H1 (cell line): ENCODE measurements around the gene TNXB. TPM values are rescaled to one million over a fixed set of nuclear protein-coding genes. Genes with fewer than 3 reads are reported as not detected.
A peak's percentile ranks its signal among the peaks of the same experiment; 100 is the strongest.

Experiments
- CTCF ChIA-PET: fragments of 300-600 bp; sonication (Branson Sonifier 250); formaldehyde crosslinking; loops from one replicate; lab custom pipeline; 2021; ENCODE audit not compliant: partially characterized antibody; lab: Charles Lee
- POLR2A ChIA-PET: fragments of 300-600 bp; sonication (Branson Sonifier 250); formaldehyde crosslinking; loops from one replicate; lab custom pipeline; 2021; ENCODE audit warnings: inconsistent platforms; ENCODE audit not compliant: partially characterized antibody; lab: Charles Lee
- DNase-seq, 2 experiments: peaks; one replicate each; pipeline versions ENCODE4 v3.0.0 to v3.0.0-alpha.2; 2010 to 2022; ENCODE audit warnings: low spot score in 2 of 2, low read depth in 1 of 2, mixed read lengths in 1 of 2
- FAIRE-seq: peaks from 2 replicates; lab custom pipeline; 2011; peaks lifted over from hg19 to GRCh38; lab: Jason Lieb, UNC
- H2AFZ ChIP-seq: 2 replicates; pipeline ENCODE4 v1.8.1; 2012; ENCODE audit warnings: low read length, inconsistent platforms
- H2AK5ac ChIP-seq: 2 replicates; pipeline ENCODE4 v1.6.1; 2013; ENCODE audit warnings: low read depth, low read length
- H2BK120ac ChIP-seq: replicated peaks from 2 replicates; pipeline ENCODE3; 2013; ENCODE audit warnings: low read depth, low read length, inconsistent platforms
- H2BK12ac ChIP-seq: 2 replicates; pipeline ENCODE4 v1.6.1; 2013; ENCODE audit warnings: low read depth, low read length
- H2BK15ac ChIP-seq: 2 replicates; pipeline ENCODE4 v1.6.1; 2013; ENCODE audit warnings: low read length
- H2BK20ac ChIP-seq: 2 replicates; pipeline ENCODE4 v1.6.1; 2013; ENCODE audit warnings: low read length
- H2BK5ac ChIP-seq: 2 replicates; pipeline ENCODE4 v1.6.1; 2013; ENCODE audit warnings: low read depth, low read length
- H3K14ac ChIP-seq: 2 replicates; pipeline ENCODE4 v1.6.1; 2013; ENCODE audit warnings: inconsistent platforms; ENCODE audit not compliant: insufficient read length
- H3K18ac ChIP-seq: 2 replicates; pipeline ENCODE4 v1.6.1; 2013; ENCODE audit warnings: low read length; ENCODE audit errors: extremely low read depth
- H3K23ac ChIP-seq: 2 replicates; pipeline ENCODE4 v1.6.1; 2013; ENCODE audit warnings: inconsistent platforms; ENCODE audit not compliant: insufficient read length
- H3K23me2 ChIP-seq: 2 replicates; pipeline ENCODE4 v1.6.1; 2013; ENCODE audit warnings: low read depth, low read length
- H3K27ac ChIP-seq: 2 replicates; pipeline ENCODE4 v1.6.1; 2011; ENCODE audit warnings: low read depth, low read length, inconsistent platforms
- H3K27me3 ChIP-seq, 4 experiments: replicated peaks in 1 of 4; 1 replicate in 1 of 4; 2 replicates in 3 of 4; pipeline versions ENCODE4 v1.6.1 to v1.8.1; 2011 to 2013; ENCODE audit warnings: low read length in 3 of 4, mild to moderate bottlenecking in 3 of 4, inconsistent platforms in 2 of 4, mixed read lengths in 2 of 4, moderate library complexity in 1 of 4; ENCODE audit not compliant: control insufficient read depth in 3 of 4, insufficient read depth in 3 of 4; ENCODE audit errors: extremely low read depth in 1 of 4
- H3K36me3 ChIP-seq, 4 experiments: 2 replicates each; pipeline versions ENCODE4 v1.6.1 to v1.8.1; 2011 to 2013; ENCODE audit warnings: mild to moderate bottlenecking in 4 of 4, low read length in 3 of 4, moderate library complexity in 2 of 4, control low read depth in 1 of 4, inconsistent platforms in 1 of 4; ENCODE audit not compliant: insufficient read depth in 4 of 4, control insufficient read depth in 2 of 4
- H3K4ac ChIP-seq: replicated peaks from 2 replicates; pipeline ENCODE3; 2013; ENCODE audit warnings: low read length, low read depth, mixed read lengths, inconsistent platforms; ENCODE audit not compliant: insufficient read length
- H3K4me1 ChIP-seq, 4 experiments: replicated peaks in 1 of 4; 1 replicate in 1 of 4; 2 replicates in 3 of 4; pipeline versions ENCODE4 v1.6.1 to v1.8.1; 2011 to 2013; ENCODE audit warnings: low read length in 3 of 4, inconsistent platforms in 2 of 4, mixed read lengths in 1 of 4; ENCODE audit not compliant: insufficient read depth in 4 of 4, control insufficient read depth in 3 of 4
- H3K4me2 ChIP-seq, 2 experiments: 2 replicates each; pipeline versions ENCODE4 v1.6.1 to v1.8.1; 2011 to 2013; ENCODE audit warnings: low read depth in 2 of 2, low read length in 2 of 2, control low read depth in 1 of 2, inconsistent platforms in 1 of 2, mild to moderate bottlenecking in 1 of 2; ENCODE audit not compliant: insufficient read depth in 1 of 2
- H3K4me3 ChIP-seq, 4 experiments: fragments of 200-600, 300-600 bp in 1 of 4; sonication (generic), shearing (Covaris generic), sonication (Bioruptor Twin) in 1 of 4; 2 replicates each; pipeline versions ENCODE4 v1.5.1 to v1.8.1; 2011 to 2016; ENCODE audit warnings: low read length in 4 of 4, low read depth in 3 of 4, control low read depth in 2 of 4, inconsistent platforms in 2 of 4, mild to moderate bottlenecking in 2 of 4, mixed read lengths in 1 of 4, moderate library complexity in 1 of 4; ENCODE audit not compliant: insufficient read depth in 2 of 4; ENCODE audit errors: extremely low read depth in 1 of 4
- H3K56ac ChIP-seq: replicated peaks from 2 replicates; pipeline ENCODE3; 2013; ENCODE audit warnings: low read depth, mild to moderate bottlenecking, mixed read lengths, low read length, inconsistent platforms; ENCODE audit not compliant: insufficient read length
- H3K79me1 ChIP-seq: 2 replicates; pipeline ENCODE4 v1.6.1; 2013; ENCODE audit warnings: low read depth, low read length, control low read depth
- H3K79me2 ChIP-seq, 2 experiments: 2 replicates each; pipeline versions ENCODE4 v1.6.1 to v1.8.1; 2012 to 2013; ENCODE audit warnings: low read length in 2 of 2, mild to moderate bottlenecking in 2 of 2, inconsistent platforms in 1 of 2; ENCODE audit not compliant: insufficient read depth in 2 of 2, control insufficient read depth in 1 of 2
- H3K9ac ChIP-seq, 4 experiments: replicated peaks in 1 of 4; 1 replicate in 1 of 4; 2 replicates in 3 of 4; pipeline versions ENCODE4 v1.6.1 to v1.8.1; 2011 to 2013; ENCODE audit warnings: low read depth in 3 of 4, low read length in 3 of 4, control low read depth in 2 of 4, mild to moderate bottlenecking in 2 of 4, moderate library complexity in 2 of 4, inconsistent platforms in 1 of 4; ENCODE audit errors: extremely low read depth in 1 of 4
- H3K9me3 ChIP-seq, 2 experiments: 2 replicates each; pipeline versions ENCODE4 v1.6.1 to v1.8.1; 2012 to 2013; ENCODE audit warnings: mild to moderate bottlenecking in 2 of 2, moderate library complexity in 2 of 2, control low read depth in 1 of 2, inconsistent platforms in 1 of 2, low read depth in 1 of 2, low read length in 1 of 2, mixed read lengths in 1 of 2; ENCODE audit not compliant: insufficient read depth in 2 of 2
- H4K20me1 ChIP-seq, 2 experiments: replicated peaks in 1 of 2; 2 replicates each; pipeline versions ENCODE3 to v1.8.1; 2011 to 2013; ENCODE audit warnings: inconsistent platforms in 2 of 2, low read length in 2 of 2, mild to moderate bottlenecking in 1 of 2; ENCODE audit not compliant: insufficient read depth in 2 of 2, control insufficient read depth in 1 of 2
- H4K5ac ChIP-seq: 2 replicates; pipeline ENCODE4 v1.6.1; 2013; ENCODE audit warnings: low read length, low read depth, mixed read lengths, inconsistent platforms; ENCODE audit not compliant: insufficient read length
- H4K8ac ChIP-seq: 2 replicates; pipeline ENCODE4 v1.8.0; 2013; ENCODE audit warnings: mild to moderate bottlenecking, moderate library complexity, low read length, inconsistent platforms; ENCODE audit not compliant: insufficient read depth; ENCODE audit errors: extremely low read depth
- H4K91ac ChIP-seq: replicated peaks from 2 replicates; pipeline ENCODE3; 2013; ENCODE audit warnings: low read length, mixed read lengths, inconsistent platforms; ENCODE audit not compliant: insufficient read length
- WGBS, 2 experiments: shearing (Covaris generic) in 1 of 2; methylation state at CpG; one replicate each; pipeline versions ENCODE4 v1.1.6 to v1.1.7; 2013 to 2015; ENCODE audit warnings: low lambda C conversion rate in 2 of 2, mixed read lengths in 2 of 2, inconsistent platforms in 1 of 2, low coverage in 1 of 2, missing lambda C conversion rate in 1 of 2; ENCODE audit not compliant: insufficient replicate concordance in 2 of 2, insufficient coverage in 1 of 2, insufficient read length in 1 of 2; ENCODE audit errors: extremely low coverage in 1 of 2, missing lambda C conversion rate in 1 of 2; 5-methylcytosine and 5-hydroxymethylcytosine counted together
- polyA plus RNA-seq, 7 experiments: library from polyadenylated mRNA; depleted of rRNA in 3 of 7; stranded (reverse) in 5 of 7; unstranded in 2 of 7; fragments of >200 nt in 5 of 7; fragments of 200-250 nt in 2 of 7; gene quantifications; 1 replicate in 5 of 7; 2 replicates in 1 of 7; 4 replicates in 1 of 7; pipeline versions ENCODE4 v1.2.1 to v1.2.3, GENCODE V29; 2011 to 2013; ENCODE audit warnings: missing spikeins in 2 of 7, mixed read lengths in 2 of 7
- total RNA-seq: library from RNA; stranded (reverse); fragmentation: NEBNext Ultra II Directional; extraction: Animal tissue kit (Norgen Biotek cat#: 25700); gene quantifications from 2 replicates; pipeline ENCODE4 v1.2.1, GENCODE V29; 2021
- TF ChIP-seq, protein P1 (sequence below): IDR thresholded peaks from 2 replicates; pipeline ENCODE4 v1.6.1; 2011; ENCODE audit warnings: low read length, improper control_type of control experiment

The TNXB gene
- total and polyA plus RNA-seq, 2 of the 8 experiments (the other 6 are each of a cell fraction or from before 2014, with no cell fraction given) = 3.1 to 4.8 TPM

DNA sequence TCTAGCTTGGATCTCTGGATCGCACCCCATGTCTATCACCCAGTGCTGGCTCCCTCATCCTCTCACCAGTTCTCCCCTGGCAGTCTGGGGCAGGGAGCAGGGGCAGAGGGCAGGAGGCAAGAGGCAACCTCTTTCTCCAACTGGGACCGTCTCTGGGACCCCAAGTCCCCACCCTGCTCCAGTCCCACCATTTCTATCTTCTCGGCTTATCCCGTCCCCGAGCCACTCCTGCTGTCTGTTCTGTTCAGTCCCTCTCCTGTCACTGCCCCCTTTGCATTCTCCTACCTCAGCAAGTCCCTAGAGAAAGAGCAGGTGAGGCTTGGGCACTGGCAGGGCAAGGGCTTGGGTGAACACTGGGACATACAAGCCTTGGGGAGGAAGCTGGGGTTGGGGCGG is 625 bp upstream of the TNXB start:
- 0 out of 2 replicates have a peak overlapping the region, but pooled peaks have one; percentile 50 for H2BK12ac ChIP-seq
- no peak overlapping the region for H3K18ac ChIP-seq
- FAIRE-seq (no peak), DNase-seq (no peak)
- 0 out of 2 replicates have a peak, but pooled peaks cover 2% of the 10 kb centered on the region for H3K23me2 ChIP-seq
- POLR2A ChIA-PET = interaction anchor here (0.6 to 3.1 kb wide), 18 partner anchors 9 to 194 kb away, joined by 3 to 16 read pairs (median 5); partner anchors contain the start of genes ATF6B, DXO and GPSM3
- no peak overlapping the region for H2BK120ac ChIP-seq
- H4K91ac ChIP-seq = no peak overlapping the region
- peak overlapping the region; percentile 3 to 4; a peak in 1 of 4 replicates for H3K4me2 ChIP-seq
- no peak overlapping the region for H4K5ac ChIP-seq
- no peak overlapping the region for H3K14ac ChIP-seq
- no peaks in the 10 kb centered on the region; a peak in 2 of 8 replicates for H3K36me3 ChIP-seq
- peaks cover 0 to 11% (median 6%) of the 10 kb centered on the region in 4 experiments; a peak in 5 of 7 replicates for H3K27me3 ChIP-seq
- CTCF ChIA-PET = interaction anchor here (1.0 to 6.0 kb wide), 5 partner anchors 9 to 61 kb away, joined by 3 to 49 read pairs (median 5); no protein-coding TSS in a partner anchor
- no peak overlapping the region for H2AK5ac ChIP-seq
- H3K4ac ChIP-seq = no peak overlapping the region
- no peak overlapping the region for H3K56ac ChIP-seq
- no peak overlapping the region for H4K8ac ChIP-seq
- H3K27ac ChIP-seq = no peak overlapping the region
- peaks cover 3 to 4% of the 10 kb centered on the region in 2 experiments for H4K20me1 ChIP-seq
- no peak overlapping the region for H2BK15ac ChIP-seq
- peaks cover 2 to 15% (median 9%) of the 10 kb centered on the region in 4 experiments for H3K4me1 ChIP-seq
- no peak overlapping the region for H2BK5ac ChIP-seq
- H2AFZ ChIP-seq = no peak overlapping the region
- no peak overlapping the region for H3K4me3 ChIP-seq
- H3K23ac ChIP-seq = no peak overlapping the region
- 77% methylated on average over 6 of the region's 6 CpGs; no CpG with 5 or more reads in 1 of the 2 experiments for WGBS, 2 experiments
- no peaks in the 10 kb centered on the region for H3K79me1 ChIP-seq
- H3K9ac ChIP-seq = no peak overlapping the region
- H3K9me3 ChIP-seq = no peaks in the 10 kb centered on the region
- no peak overlapping the region for H2BK20ac ChIP-seq
- no peaks in the 10 kb centered on the region for H3K79me2 ChIP-seq
- TF ChIP-seq, protein P1, sequence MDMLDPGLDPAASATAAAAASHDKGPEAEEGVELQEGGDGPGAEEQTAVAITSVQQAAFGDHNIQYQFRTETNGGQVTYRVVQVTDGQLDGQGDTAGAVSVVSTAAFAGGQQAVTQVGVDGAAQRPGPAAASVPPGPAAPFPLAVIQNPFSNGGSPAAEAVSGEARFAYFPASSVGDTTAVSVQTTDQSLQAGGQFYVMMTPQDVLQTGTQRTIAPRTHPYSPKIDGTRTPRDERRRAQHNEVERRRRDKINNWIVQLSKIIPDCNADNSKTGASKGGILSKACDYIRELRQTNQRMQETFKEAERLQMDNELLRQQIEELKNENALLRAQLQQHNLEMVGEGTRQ = no peak
